HepG2 (cell line): ENCODE measurements around the gene SNAP23. TPM values are rescaled to one million over a fixed set of nuclear protein-coding genes. Genes with fewer than 3 reads are reported as not detected.

ENCODE experiments used
- ASH2L ChIP-seq: fragments of 300-600, 200-600 bp; sonication (generic); IDR thresholded peaks from 2 replicates; pipeline ENCODE4 v1.7.0; 2017; ENCODE audit warnings: low read depth, mild to moderate bottlenecking, moderate library complexity, mixed read lengths, low read length; ENCODE audit not compliant: insufficient read length
- BHLHE40 ChIP-seq: IDR thresholded peaks from 2 replicates; pipeline ENCODE4 v1.6.1; 2011; ENCODE audit warnings: low read length, improper control_type of control experiment
- CENPX ChIP-seq: sonication (generic); formaldehyde crosslinking; IDR thresholded peaks from 2 replicates; pipeline ENCODE4 v1.9.0; 2021; ENCODE audit warnings: mild to moderate bottlenecking, missing genetic modification reagents, moderate library complexity
- DMAP1 ChIP-seq: IDR thresholded peaks from 2 replicates; pipeline ENCODE4 v1.6.1; 2016
- ELF3 ChIP-seq: IDR thresholded peaks from 2 replicates; pipeline ENCODE4 v1.6.1; 2016; ENCODE audit warnings: missing genetic modification reagents, missing compliant biosample characterization
- GATA4 ChIP-seq: sonication (generic); IDR thresholded peaks from 2 replicates; pipeline ENCODE4 v1.6.1; 2016; ENCODE audit warnings: antibody characterized with exemption, low read depth, borderline replicate concordance
- HMG20A ChIP-seq: IDR thresholded peaks from 2 replicates; pipeline ENCODE4 v1.6.1; 2016; ENCODE audit warnings: borderline replicate concordance
- HNRNPLL ChIP-seq: fragments of 200-400 bp; formaldehyde crosslinking; IDR thresholded peaks from 2 replicates; pipeline ENCODE4 v1.6.1; 2017; ENCODE audit warnings: mild to moderate bottlenecking, low read depth, low read length; ENCODE audit not compliant: poor library complexity, severe bottlenecking
- KDM4B ChIP-seq: sonication (generic); formaldehyde crosslinking; IDR thresholded peaks from 2 replicates; pipeline ENCODE4 v1.4.0; 2020; ENCODE audit warnings: missing genetic modification reagents
- KLF12 ChIP-seq: sonication (generic); formaldehyde crosslinking; IDR thresholded peaks from 2 replicates; pipeline ENCODE4 v1.4.0; 2020; ENCODE audit warnings: missing genetic modification reagents, borderline replicate concordance
- MATR3 ChIP-seq: sonication (generic); formaldehyde crosslinking; IDR thresholded peaks from 2 replicates; pipeline ENCODE4 v1.4.0; 2020; ENCODE audit warnings: missing genetic modification reagents
- RBFOX2 ChIP-seq: fragments of 200-400 bp; formaldehyde crosslinking; IDR thresholded peaks from 2 replicates; pipeline ENCODE4 v1.6.1; 2017; ENCODE audit warnings: low read depth, mild to moderate bottlenecking, low read length
- SATB2 ChIP-seq: sonication (generic); formaldehyde crosslinking; IDR thresholded peaks from 2 replicates; pipeline ENCODE4 v1.5.0; 2020; ENCODE audit warnings: missing genetic modification reagents
- SCMH1 ChIP-seq: sonication (generic); formaldehyde crosslinking; IDR thresholded peaks from 2 replicates; pipeline ENCODE4 v1.9.0; 2021; ENCODE audit warnings: missing genetic modification reagents, mild to moderate bottlenecking, borderline replicate concordance
- SETDB1 ChIP-seq: sonication (generic); formaldehyde crosslinking; IDR thresholded peaks from 2 replicates; pipeline ENCODE4 v1.5.1; 2020; ENCODE audit warnings: missing genetic modification reagents, mild to moderate bottlenecking, borderline replicate concordance
- SOX6 ChIP-seq, 2 experiments: fragments of 450-650 bp in 1 of 2; sonication (generic) in 1 of 2; formaldehyde crosslinking in 1 of 2; IDR thresholded peaks; 2 replicates each; pipeline versions ENCODE4 v1.4.0 to v1.6.1; 2017 to 2020; ENCODE audit warnings: antibody characterized with exemption in 1 of 2, mild to moderate bottlenecking in 1 of 2, missing genetic modification reagents in 1 of 2
- YY1 ChIP-seq: IDR thresholded peaks from 2 replicates; pipeline ENCODE4 v1.6.1; 2011; ENCODE audit warnings: low read length, low read depth, moderate library complexity, mild to moderate bottlenecking; ENCODE audit not compliant: insufficient read depth, insufficient replicate concordance
- ZMYM2 ChIP-seq: sonication (generic); formaldehyde crosslinking; IDR thresholded peaks from 2 replicates; pipeline ENCODE4 v1.8.0; 2022; ENCODE audit warnings: mild to moderate bottlenecking, missing genetic modification reagents
- ZNF30 ChIP-seq: sonication (generic); formaldehyde crosslinking; IDR thresholded peaks from 2 replicates; pipeline ENCODE4 v1.5.0; 2020; ENCODE audit warnings: mild to moderate bottlenecking, missing genetic modification reagents
- ZNF7 ChIP-seq: IDR thresholded peaks from 2 replicates; pipeline ENCODE4 v1.6.1; 2016; ENCODE audit warnings: missing biosample characterization, missing genetic modification reagents
- ZNF776 ChIP-seq: sonication (generic); formaldehyde crosslinking; IDR thresholded peaks from 2 replicates; pipeline ENCODE4 v1.4.0; 2020; ENCODE audit warnings: mild to moderate bottlenecking, missing genetic modification reagents
- ZSCAN22 ChIP-seq: sonication (generic); formaldehyde crosslinking; IDR thresholded peaks from 2 replicates; pipeline ENCODE4 v1.4.0; 2020; ENCODE audit warnings: mild to moderate bottlenecking, missing genetic modification reagents
- polyA plus RNA-seq, 8 experiments: library from polyadenylated mRNA; depleted of rRNA in 3 of 8; stranded (reverse) in 7 of 8; unstranded in 1 of 8; fragments of >200 nt; fragmentation: Illumina TruSeq in 4 of 8; extraction: Trizol in 4 of 8; gene quantifications; 2 replicates each; pipeline versions ENCODE4 v1.2.1 to v1.2.3, GENCODE V29; 2011 to 2016; ENCODE audit warnings: low read depth in 4 of 8, missing spikeins in 1 of 8, mixed read lengths in 1 of 8; ENCODE audit not compliant: insufficient read depth in 1 of 8
- total RNA-seq, 5 experiments: library from RNA; depleted of rRNA; stranded (reverse); fragments of >200 nt; fragmentation: Illumina TruSeq; extraction: Trizol; gene quantifications; 2 replicates each; pipeline ENCODE4 v1.2.3, GENCODE V29; 2016; ENCODE audit warnings: low read depth in 1 of 5
- TF ChIP-seq, protein P1 (sequence below): sonication (generic); formaldehyde crosslinking; IDR thresholded peaks from 2 replicates; pipeline ENCODE4 v1.4.0; 2020; ENCODE audit warnings: mild to moderate bottlenecking, missing genetic modification reagents
- TF ChIP-seq, protein P2 (sequence below): sonication (generic); formaldehyde crosslinking; IDR thresholded peaks from 2 replicates; pipeline ENCODE4 v1.8.0; 2022; ENCODE audit warnings: low read depth, missing genetic modification reagents
- TF ChIP-seq, protein P3 (sequence below): sonication (generic); formaldehyde crosslinking; IDR thresholded peaks from 2 replicates; pipeline ENCODE4 v1.8.0; 2022; ENCODE audit warnings: missing genetic modification reagents, mild to moderate bottlenecking, borderline replicate concordance
- TF ChIP-seq, protein P4 (sequence below): sonication (generic); formaldehyde crosslinking; IDR thresholded peaks from 2 replicates; pipeline ENCODE4 v1.8.1; 2023; ENCODE audit warnings: mild to moderate bottlenecking, missing genetic modification reagents, borderline replicate concordance
- TF ChIP-seq, protein P5 (sequence below): sonication (generic); formaldehyde crosslinking; IDR thresholded peaks from 2 replicates; pipeline ENCODE4 v1.9.0; 2022; ENCODE audit warnings: low read depth, missing genetic modification reagents

Gene SNAP23
- total and polyA plus RNA-seq, 2 of the 13 experiments (the other 11 are each of a cell fraction or from before 2014, with no cell fraction given) = 37.0 to 101 TPM

DNA sequence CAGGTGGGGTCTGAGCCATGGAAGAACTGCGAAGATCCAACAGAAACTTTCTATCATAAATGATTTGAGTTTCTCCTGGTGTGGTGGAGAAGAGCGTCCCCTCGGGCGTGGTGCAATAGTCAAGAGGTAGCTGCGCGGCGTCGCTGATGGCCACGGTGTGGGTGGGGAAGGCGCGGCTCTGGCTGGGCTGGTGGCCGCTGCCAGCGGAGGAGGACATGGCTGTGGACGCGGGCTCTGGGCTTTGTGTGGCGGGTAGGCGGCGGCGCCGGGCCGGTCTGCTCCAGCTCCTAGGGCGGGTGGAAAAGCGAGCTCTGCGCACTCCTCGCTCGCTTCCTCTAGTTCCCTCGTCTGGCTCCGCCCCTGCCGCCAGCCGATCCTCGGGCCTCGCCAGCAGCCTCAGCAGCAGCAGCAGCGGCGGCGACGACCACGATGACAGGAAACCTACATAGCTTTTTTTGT is 85.9 kb downstream of the SNAP23 start (continued):
- TF ChIP-seq SATB2 (no peak), SOX6 (IDR thresholded peaks at IDR 0.05) (no peak), SOX6 (CRISPR knock-in tag; IDR thresholded peaks at IDR 0.05) (no peak), ZNF776 (CRISPR knock-in tag) (no peak), ZSCAN22 (no peak), ELF3 (no peak), DMAP1 (CRISPR knock-in tag) (no peak), ZNF7 (CRISPR knock-in tag) (no peak), YY1 (peak; percentile 17), RBFOX2 (peak; percentile 53), GATA4 (no peak), CENPX (CRISPR knock-in tag) (no peak), ASH2L (peak; percentile 73), SETDB1 (no peak), BHLHE40 (no peak), HMG20A (CRISPR knock-in tag) (no peak), MATR3 (CRISPR knock-in tag) (no peak), ZMYM2 (peak; percentile 49; the same call in 1 of the 2 replicates), SCMH1 (CRISPR knock-in tag) (no peak), KDM4B (CRISPR knock-in tag) (no peak), HNRNPLL (peak; percentile 92), KLF12 (CRISPR knock-in tag) (no peak), ZNF30 (CRISPR knock-in tag) (no peak)
- TF ChIP-seq, protein P1, sequence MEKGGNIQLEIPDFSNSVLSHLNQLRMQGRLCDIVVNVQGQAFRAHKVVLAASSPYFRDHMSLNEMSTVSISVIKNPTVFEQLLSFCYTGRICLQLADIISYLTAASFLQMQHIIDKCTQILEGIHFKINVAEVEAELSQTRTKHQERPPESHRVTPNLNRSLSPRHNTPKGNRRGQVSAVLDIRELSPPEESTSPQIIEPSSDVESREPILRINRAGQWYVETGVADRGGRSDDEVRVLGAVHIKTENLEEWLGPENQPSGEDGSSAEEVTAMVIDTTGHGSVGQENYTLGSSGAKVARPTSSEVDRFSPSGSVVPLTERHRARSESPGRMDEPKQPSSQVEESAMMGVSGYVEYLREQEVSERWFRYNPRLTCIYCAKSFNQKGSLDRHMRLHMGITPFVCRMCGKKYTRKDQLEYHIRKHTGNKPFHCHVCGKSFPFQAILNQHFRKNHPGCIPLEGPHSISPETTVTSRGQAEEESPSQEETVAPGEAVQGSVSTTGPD (CRISPR knock-in tag) = no peak
- TF ChIP-seq, protein P2, sequence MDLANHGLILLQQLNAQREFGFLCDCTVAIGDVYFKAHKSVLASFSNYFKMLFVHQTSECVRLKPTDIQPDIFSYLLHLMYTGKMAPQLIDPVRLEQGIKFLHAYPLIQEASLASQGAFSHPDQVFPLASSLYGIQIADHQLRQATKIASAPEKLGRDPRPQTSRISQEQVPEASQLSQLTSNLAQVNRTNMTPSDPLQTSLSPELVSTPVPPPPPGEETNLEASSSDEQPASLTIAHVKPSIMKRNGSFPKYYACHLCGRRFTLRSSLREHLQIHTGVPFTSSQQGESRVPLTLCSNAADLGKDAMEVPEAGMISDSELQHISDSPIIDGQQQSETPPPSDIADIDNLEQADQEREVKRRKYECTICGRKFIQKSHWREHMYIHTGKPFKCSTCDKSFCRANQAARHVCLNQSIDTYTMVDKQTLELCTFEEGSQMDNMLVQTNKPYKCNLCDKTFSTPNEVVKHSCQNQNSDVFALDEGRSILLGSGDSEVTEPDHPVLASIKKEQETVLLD = no peak
- TF ChIP-seq, protein P3, sequence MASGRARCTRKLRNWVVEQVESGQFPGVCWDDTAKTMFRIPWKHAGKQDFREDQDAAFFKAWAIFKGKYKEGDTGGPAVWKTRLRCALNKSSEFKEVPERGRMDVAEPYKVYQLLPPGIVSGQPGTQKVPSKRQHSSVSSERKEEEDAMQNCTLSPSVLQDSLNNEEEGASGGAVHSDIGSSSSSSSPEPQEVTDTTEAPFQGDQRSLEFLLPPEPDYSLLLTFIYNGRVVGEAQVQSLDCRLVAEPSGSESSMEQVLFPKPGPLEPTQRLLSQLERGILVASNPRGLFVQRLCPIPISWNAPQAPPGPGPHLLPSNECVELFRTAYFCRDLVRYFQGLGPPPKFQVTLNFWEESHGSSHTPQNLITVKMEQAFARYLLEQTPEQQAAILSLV (CRISPR knock-in tag) = no peak
- TF ChIP-seq, protein P4, sequence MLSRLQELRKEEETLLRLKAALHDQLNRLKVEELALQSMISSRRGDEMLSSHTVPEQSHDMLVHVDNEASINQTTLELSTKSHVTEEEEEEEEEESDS = no peak
- TF ChIP-seq, protein P5, sequence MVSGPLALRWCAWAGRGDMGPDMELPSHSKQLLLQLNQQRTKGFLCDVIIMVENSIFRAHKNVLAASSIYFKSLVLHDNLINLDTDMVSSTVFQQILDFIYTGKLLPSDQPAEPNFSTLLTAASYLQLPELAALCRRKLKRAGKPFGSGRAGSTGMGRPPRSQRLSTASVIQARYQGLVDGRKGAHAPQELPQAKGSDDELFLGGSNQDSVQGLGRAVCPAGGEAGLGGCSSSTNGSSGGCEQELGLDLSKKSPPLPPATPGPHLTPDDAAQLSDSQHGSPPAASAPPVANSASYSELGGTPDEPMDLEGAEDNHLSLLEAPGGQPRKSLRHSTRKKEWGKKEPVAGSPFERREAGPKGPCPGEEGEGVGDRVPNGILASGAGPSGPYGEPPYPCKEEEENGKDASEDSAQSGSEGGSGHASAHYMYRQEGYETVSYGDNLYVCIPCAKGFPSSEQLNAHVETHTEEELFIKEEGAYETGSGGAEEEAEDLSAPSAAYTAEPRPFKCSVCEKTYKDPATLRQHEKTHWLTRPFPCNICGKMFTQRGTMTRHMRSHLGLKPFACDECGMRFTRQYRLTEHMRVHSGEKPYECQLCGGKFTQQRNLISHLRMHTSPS = no peak
